Gastroesophageal sphincter (tissue), 4 donors: ENCODE results near the gene MYO18A. TPM values are rescaled to one million over a fixed set of nuclear protein-coding genes. Genes with fewer than 3 reads are reported as not detected.

Experiments
- ATAC-seq: fragments of 150-250 bp; one replicate; pipeline ENCODE4 v1.9.1; 2016; ENCODE audit warnings: mild to moderate bottlenecking, moderate library complexity
- H3K27ac ChIP-seq, 4 donors: fragments of 200-600 bp; sonication (generic) in 3 of 4; 1 replicate in 3 of 4; 2 replicates in 1 of 4; pipeline ENCODE4 v1.5.1; 2016 to 2019
- H3K27me3 ChIP-seq: fragments of 200-600 bp; sonication (generic); one replicate; pipeline ENCODE4 v1.5.1; 2019
- H3K36me3 ChIP-seq, 2 donors: fragments of 200-600 bp; sonication (generic); one replicate each; pipeline ENCODE4 v1.5.1; 2019; ENCODE audit warnings: control low read depth in 1 of 2
- H3K4me1 ChIP-seq, 3 donors: fragments of 200-600 bp; sonication (generic); 1 replicate in 2 of 3; 2 replicates in 1 of 3; pipeline ENCODE4 v1.5.1; 2016 to 2019; ENCODE audit warnings: control low read depth in 2 of 3
- H3K4me3 ChIP-seq, 2 donors: fragments of 200-600 bp; sonication (generic); one replicate each; pipeline ENCODE4 v1.5.1; 2019; ENCODE audit warnings: mild to moderate bottlenecking in 1 of 2, moderate library complexity in 1 of 2
- H3K9me3 ChIP-seq, 3 donors: fragments of 200-600 bp; sonication (generic); one replicate each; pipeline ENCODE4 v1.5.1; 2017 to 2019; ENCODE audit warnings: control low read depth in 2 of 3
- EP300 ChIP-seq: sonication (generic); formaldehyde crosslinking; IDR thresholded peaks from one replicate; pipeline ENCODE4 v1.6.1; 2017; ENCODE audit warnings: antibody characterized with exemption, mild to moderate bottlenecking
- POLR2A ChIP-seq, 2 donors: fragments of 450-650 bp; IDR thresholded peaks; one replicate each; pipeline ENCODE4 v1.6.1; 2017; ENCODE audit warnings: antibody characterized with exemption in 2 of 2, mild to moderate bottlenecking in 2 of 2, moderate library complexity in 1 of 2
- POLR2AphosphoS5 ChIP-seq: sonication (generic); formaldehyde crosslinking; IDR thresholded peaks from one replicate; pipeline ENCODE4 v1.6.1; 2017; ENCODE audit warnings: antibody characterized with exemption
- WGBS, 2 donors: methylation state at CpG; one replicate each; pipeline ENCODE4 v1.1.5; 2018; ENCODE audit warnings: low coverage in 1 of 2; 5-methylcytosine and 5-hydroxymethylcytosine counted together
- total RNA-seq, 4 donors: library from RNA; depleted of rRNA; stranded (reverse); fragments of >200 nt; gene quantifications; one replicate each; pipeline ENCODE4 v1.1.0, GENCODE V29; 2016
- TF ChIP-seq, protein P1 (sequence below), 4 experiments: fragments of 200-600 bp in 2 of 4; fragments of 450-650 bp in 2 of 4; sonication (generic) in 1 of 4; IDR thresholded peaks; one replicate each; pipeline ENCODE4 v1.5.1; 2017 to 2019; ENCODE audit warnings: antibody characterized with exemption in 4 of 4, mild to moderate bottlenecking in 2 of 4, moderate library complexity in 2 of 4

The MYO18A gene
- total RNA-seq, 4 donors from 2014 or later: 45.5 to 70.5 (median 56.5) TPM

DNA sequence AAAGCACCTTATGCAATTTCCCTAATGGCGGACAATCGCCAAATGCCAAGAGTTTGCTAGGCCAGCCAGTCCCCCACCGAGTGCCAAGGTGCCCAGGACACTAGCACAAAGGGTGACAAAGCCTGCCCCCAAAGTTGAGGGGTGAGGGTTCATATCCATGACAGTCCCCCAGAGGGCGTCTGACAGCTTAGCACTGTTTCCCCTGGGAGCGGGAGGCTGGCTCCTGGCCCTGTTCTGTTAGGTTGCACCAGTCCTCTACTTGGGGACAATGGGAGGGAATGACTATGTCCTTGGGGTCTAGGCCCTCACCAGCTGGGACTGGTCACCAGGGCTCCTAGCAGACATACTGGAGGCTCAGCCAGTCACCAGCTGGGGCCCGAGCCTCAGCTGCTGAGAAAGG is 66.9 kb downstream of the MYO18A start:
- no peaks in the 10 kb centered on the region for H3K9me3 ChIP-seq
- 96% methylated on average over 3 of the region's 6 CpGs; no CpG with 5 or more reads in 1 of the 2 donors for WGBS, 2 donors
- peaks cover 0 to 39% (median 6%) of the 10 kb centered on the region in 3 donors for H3K4me1 ChIP-seq
- no peak for ATAC-seq
- H3K27ac ChIP-seq: no peak overlapping the region
- H3K27me3 ChIP-seq: no peaks in the 10 kb centered on the region
- peaks cover 0 to 88% of the 10 kb centered on the region in 2 donors for H3K36me3 ChIP-seq
- no peak overlapping the region for H3K4me3 ChIP-seq
- TF ChIP-seq, protein P1, sequence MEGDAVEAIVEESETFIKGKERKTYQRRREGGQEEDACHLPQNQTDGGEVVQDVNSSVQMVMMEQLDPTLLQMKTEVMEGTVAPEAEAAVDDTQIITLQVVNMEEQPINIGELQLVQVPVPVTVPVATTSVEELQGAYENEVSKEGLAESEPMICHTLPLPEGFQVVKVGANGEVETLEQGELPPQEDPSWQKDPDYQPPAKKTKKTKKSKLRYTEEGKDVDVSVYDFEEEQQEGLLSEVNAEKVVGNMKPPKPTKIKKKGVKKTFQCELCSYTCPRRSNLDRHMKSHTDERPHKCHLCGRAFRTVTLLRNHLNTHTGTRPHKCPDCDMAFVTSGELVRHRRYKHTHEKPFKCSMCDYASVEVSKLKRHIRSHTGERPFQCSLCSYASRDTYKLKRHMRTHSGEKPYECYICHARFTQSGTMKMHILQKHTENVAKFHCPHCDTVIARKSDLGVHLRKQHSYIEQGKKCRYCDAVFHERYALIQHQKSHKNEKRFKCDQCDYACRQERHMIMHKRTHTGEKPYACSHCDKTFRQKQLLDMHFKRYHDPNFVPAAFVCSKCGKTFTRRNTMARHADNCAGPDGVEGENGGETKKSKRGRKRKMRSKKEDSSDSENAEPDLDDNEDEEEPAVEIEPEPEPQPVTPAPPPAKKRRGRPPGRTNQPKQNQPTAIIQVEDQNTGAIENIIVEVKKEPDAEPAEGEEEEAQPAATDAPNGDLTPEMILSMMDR (IDR thresholded peaks at IDR 0.05): no peak
- no peak for TF ChIP-seq POLR2A (IDR thresholded peaks at IDR 0.05)
- TF ChIP-seq POLR2AphosphoS5: no peak
- no peak for TF ChIP-seq EP300

DNA sequence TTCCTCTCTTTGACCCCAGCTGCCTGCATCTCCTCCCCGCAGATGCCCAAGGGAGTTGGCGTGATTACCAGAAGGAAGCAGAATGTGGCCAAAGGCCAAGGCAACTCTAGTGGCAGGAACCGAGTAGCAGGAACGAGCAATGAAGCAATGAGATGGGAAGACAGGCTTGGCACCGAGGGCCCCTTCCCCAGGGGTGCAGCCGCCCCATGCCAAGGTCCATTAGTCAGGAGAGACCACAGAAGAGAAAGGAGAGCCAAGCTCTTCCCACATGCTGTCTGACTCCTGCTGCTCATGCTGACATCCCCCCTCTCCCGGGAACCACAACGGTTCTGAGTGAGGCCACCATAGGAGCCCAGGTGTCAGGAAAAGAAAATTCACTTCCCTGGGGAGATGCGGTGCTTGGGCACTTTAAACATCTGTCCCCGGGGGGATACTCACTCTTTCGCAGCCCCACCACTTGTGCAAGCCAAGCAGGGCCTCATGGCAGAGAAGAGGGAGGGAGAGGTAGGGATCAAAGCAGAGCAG is 67.4 kb downstream of the MYO18A start:
- Histone ChIP-seq H3K4me3 (no peak overlapping the region), H3K27me3 (no peaks in the 10 kb centered on the region), H3K4me1 (peaks cover 0 to 44% (median 6%) of the 10 kb centered on the region in 3 donors), H3K36me3 (peaks cover 0 to 88% of the 10 kb centered on the region in 2 donors), H3K27ac (peak overlapping the region in 1 of 4 donors; percentile 23), H3K9me3 (no peaks in the 10 kb centered on the region)
- WGBS, 2 donors: 42 to 61% methylated on average over 3 to 4 of the region's 11 CpGs
- TF ChIP-seq EP300 (no peak), POLR2A (IDR thresholded peaks at IDR 0.05) (no peak), POLR2AphosphoS5 (no peak)
- TF ChIP-seq, protein P1 (IDR thresholded peaks at IDR 0.05): no peak
- peak; percentile 44 for ATAC-seq

DNA sequence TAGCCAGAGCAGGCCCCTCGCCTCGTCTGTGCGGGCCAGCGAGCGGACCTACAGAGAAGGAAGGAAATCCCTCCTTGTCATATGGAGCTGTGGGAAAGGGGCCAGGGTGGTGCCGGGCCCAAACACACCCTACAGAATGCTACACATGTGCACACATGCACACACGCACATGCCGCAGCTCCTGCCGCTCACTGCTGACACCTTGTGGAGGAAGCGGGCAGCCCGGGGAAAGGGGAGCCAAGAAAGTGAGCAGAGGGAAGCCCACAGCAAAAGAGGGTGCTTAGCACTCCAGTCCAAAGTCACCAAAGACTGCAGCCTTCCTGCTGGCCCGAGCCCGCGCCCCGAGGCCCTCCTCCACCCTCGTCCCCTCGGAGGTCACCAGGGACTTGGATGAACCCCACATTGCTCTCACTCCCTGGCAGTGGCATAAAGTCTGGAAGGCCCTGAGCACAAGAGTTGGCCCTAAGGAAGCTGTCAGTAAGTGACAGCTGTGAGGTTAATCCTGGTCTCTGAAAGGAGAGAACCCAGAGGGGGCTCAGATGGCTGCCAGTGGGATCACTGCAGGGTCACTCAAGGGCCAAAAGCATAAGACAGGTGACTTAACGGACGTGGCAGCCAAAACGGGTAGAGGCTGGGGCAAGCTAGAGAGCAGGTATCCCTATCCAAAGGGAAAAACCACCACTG is 68.2 kb downstream of the MYO18A start:
- Histone ChIP-seq H3K27me3 (no peaks in the 10 kb centered on the region), H3K9me3 (no peaks in the 10 kb centered on the region), H3K36me3 (peaks cover 0 to 90% of the 10 kb centered on the region in 2 donors), H3K27ac (peak overlapping the region in 1 of 4 donors; percentile 23), H3K4me1 (peaks cover 0 to 37% (median 6%) of the 10 kb centered on the region in 3 donors), H3K4me3 (no peak overlapping the region)
- WGBS, 2 donors: 34 to 69% methylated on average over 3 to 7 of the region's 20 CpGs
- TF ChIP-seq, protein P1 (IDR thresholded peaks at IDR 0.05): peak in 3 of 4 experiments; percentile 72 to 93 (median 77)
- TF ChIP-seq POLR2AphosphoS5: no peak
- peak; percentile 63 for ATAC-seq

DNA sequence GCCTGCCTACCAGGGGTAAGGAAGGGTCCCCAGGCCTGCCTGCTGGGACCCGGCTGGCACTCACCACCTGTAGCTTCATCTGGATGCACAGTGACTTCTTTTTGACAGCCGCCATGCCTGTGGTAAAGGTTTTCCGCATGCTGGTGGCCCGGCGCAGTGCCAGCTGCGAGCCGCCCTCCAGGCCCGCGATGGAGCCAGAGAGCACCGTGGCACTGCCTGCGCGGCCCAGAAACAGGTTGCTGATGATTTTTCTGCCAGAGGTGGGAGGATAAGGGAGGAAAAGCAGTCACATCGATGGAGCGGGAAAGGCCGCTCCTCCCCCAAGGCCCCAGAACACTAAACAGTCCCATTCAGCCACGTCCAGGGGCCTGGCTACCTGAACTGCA is 69.8 kb downstream of the MYO18A start:
- ATAC-seq: no peak
- Histone ChIP-seq H3K36me3 (peaks cover 0 to 96% of the 10 kb centered on the region in 2 donors), H3K4me1 (peaks cover 0 to 35% (median 6%) of the 10 kb centered on the region in 3 donors), H3K27ac (no peak overlapping the region), H3K27me3 (no peaks in the 10 kb centered on the region), H3K9me3 (no peaks in the 10 kb centered on the region), H3K4me3 (no peak overlapping the region)
- no peak for TF ChIP-seq POLR2AphosphoS5
- TF ChIP-seq, protein P1 (IDR thresholded peaks at IDR 0.05): no peak
- TF ChIP-seq POLR2A (IDR thresholded peaks at IDR 0.05): no peak
- no peak for TF ChIP-seq EP300
- WGBS, 2 donors: 93% methylated on average over 12 of the region's 16 CpGs; no CpG with 5 or more reads in 1 of the 2 donors
